NCI-H1105 treated with DMSO at 0.1 percent for 48 hours (cell line): ENCODE measurements around the gene STBD1.
"Not testable (repeated sequence)": the region's sequence is repeated elsewhere in the genome, so short reads cannot be mapped to it uniquely, and the experiment has no call there.

Source experiments
- DNase-seq: peaks from one replicate; lab custom pipeline; 2025; lab: John Stamatoyannopoulos, UW

STBD1 gene

DNA sequence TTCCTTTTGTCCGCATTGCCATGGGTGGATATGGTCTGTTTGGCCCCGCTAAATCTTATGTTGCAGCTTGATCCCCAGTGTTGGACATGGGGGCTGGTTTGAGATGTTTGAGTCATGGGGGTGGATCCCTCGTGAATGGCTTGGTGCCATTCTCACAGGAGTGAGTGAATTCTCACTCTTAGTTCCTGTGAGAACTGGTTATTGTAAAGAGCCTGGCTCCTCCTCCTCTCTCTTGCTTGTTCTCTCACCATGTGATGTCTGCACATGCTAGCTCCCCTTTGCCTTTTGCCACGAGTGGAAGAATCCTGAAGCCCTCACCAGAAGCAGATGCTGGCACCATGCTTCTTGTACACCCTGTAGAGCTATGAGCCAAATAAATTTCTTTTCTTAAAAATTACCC is 22.6 kb upstream of the STBD1 start:
- no peak for DNase-seq

DNA sequence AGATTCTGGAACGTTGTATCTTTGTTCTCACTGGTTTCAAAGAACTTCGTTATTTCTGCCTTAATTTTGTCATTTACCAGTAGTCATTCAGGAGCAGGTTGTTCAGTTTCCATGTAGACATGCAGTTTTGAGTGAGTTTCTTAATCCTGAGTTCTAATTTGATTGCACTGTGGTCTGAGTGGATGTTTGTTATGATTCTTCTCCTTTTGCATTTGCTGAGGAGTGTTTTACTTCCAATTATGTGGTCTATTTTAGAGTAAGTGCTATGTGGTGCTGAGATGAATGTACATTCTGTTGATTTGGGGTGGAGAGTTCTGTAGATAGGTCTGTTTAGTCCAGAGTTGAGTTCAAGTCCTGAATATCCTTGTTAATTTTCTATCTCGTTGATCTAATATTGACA is 18.7 kb upstream of the STBD1 start:
- DNase-seq = not testable (repeated sequence)

DNA sequence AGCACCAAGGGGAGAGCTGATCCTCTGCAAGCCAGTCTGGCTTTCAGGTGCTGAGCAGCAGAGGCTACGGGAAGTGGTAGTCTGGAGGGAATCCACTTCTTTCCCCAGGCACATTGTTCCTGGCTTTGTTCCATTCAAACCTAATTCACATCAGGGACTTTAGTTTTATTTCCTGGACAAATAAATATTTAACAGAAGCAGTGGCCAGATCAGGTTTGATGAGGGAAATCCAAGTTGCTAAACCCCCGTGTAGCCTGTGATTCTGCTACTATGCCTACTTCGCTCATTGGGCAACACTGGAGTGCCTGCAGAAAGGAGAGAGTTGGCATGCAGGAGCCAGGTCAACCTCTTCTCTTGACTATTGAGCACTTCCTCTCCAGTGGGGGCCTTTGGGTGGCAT is 13.8 kb upstream of the STBD1 start:
- DNase-seq = no peak

GRCh38 chr4:76293772-76294171 is 12.8 kb upstream of the STBD1 start:
- DNase-seq = no peak

- DNase-seq = no peak
These were observed 10.2 kb upstream of the STBD1 start for GRCh38 chr4:76296286-76296820.

DNA sequence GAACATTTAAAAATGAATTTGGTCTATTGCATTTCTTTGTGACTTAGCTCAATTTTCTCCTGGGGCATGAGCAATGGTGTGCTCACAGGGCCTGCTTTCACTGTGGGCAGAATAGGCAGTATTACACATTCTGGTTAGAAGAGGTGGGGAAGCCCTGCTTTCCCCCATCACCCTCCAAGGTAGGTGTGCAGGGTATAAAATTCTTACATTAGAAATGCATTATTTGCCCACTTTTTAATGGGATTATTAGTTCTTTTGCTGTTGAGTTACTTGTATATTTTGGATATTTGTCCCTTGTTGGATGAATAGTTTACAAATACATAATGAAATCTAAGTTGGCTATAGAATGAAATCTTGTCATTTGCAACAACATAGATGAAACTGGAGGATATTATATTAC is 8.3 kb upstream of the STBD1 start:
- DNase-seq = no peak

- DNase-seq = no peak
These were observed 6.5 kb upstream of the STBD1 start for GRCh38 chr4:76300012-76300411.

DNA sequence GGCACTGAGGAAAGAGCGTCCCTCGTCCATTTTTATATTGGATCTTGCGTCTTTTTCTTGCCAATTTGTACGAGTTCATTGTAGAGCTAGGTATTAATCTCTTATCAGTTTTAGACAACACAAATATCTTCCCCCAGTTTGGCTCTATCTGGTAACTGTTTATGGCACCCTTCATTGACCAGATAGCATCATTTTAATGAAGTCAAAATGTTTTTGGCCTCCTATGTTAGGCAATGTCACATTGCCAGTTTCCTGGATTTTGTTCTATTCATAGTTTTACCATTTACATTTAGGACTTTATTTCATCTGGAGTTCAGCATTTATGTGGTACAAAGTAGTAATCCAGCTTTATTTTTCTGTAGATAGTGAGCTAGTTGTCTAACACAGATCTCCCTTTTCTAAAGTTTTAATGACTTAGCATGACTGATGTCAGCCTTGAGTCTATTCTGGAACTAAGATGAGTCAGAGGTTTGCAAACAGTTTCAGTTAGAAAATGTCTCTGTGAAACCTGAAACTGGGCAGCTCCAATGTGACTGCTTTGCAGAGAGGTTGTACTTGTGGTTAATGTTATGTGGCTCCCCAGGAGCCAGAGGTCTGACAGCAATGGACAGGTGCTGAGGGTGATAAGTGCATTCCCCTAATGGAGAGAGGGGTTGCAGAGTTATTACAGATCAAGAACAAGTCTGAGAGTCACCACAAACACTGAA is 5.3 kb upstream of the STBD1 start:
- DNase-seq = no peak

DNA sequence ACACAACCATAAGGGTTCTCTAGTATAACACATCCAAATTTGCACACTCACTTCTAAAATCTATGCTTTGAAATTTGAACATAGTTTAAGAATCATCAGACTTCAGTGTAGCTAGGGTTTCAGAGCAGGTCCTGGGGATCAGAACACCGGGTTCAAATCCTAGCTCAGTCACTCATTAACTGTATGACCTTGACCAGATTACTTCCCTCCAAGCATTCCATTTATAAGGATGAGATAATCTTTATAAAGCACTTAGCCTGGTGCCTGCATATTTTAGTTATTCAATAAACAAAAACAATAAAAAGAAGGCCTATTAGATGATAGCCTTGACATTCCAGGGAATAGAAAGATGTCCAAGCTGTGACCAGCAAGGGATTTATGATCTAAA is 4.8 kb upstream of the STBD1 start:
- DNase-seq = no peak

GRCh38 chr4:76302826-76303438 is 3.6 kb upstream of the STBD1 start:
- DNase-seq = no peak

DNA sequence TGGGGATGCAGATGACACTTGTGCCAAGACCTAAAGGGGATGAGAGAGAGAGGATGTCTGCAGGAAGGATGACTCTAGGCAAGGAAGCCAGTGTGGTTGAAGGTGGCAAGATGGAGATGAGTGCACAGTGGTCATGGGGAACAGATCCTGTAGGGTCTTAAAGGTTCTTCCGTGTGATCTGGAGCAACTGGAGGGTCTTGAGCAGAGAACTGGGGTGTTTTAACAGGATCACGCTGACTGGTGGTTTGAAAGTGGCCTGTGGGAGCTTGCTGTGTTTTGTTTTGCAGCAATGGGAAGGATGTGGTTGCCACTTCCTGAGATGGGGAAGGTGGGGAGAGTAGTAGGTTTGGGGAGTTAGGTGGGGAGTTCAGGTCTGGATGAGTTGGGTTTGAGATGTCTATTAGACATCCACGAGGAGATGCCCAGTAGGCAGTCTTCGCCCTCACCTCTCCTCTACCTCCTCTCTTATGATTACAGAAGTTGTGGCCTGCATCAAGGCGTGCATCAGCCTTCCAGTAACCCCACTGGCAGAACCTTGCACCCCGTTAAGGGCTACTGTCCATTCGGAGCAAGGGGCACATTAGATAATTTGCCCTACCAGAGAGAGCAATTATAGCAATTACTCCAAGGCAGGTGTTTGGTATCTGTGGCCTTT is 1.4 kb upstream of the STBD1 start:
- DNase-seq = no peak

DNA sequence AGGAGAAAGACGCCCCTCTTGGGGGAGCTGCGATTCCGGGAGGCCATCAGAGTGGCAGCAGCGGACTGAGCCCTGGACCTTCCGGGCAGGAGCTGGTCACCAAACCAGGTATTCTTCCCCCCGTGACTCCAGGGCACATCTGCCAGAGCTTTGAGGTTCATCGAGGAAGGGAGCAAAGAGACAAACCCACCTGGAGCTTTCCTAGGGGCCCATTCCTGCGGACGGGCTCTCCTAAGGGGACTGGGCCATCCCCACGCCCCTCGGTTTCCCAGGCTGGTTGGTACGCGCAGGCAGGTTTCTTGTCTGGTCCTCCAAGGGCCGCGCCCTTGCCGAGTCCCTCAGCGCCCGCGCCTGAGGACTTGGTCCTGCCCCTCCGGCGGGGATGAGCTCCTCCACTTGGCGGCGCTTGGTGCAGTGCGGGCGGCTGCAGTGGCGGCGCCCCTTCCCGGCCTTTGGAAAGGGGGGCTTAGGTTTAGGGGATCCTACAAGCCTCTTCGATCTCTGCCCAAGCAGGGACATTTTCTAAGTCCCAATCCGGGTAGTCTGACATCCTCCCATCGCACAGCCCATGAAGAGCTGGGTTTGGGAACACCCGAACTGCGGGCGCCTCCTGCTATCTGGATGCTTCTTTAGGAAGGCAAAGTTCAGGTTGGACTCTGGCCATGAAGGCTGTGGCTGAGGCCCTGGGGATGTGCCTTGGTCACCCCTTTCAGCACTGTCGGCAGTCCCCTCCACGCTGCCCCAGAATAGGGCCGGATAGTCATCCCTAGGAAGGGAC is 538 bp downstream of the STBD1 start:
- no peak for DNase-seq

DNA sequence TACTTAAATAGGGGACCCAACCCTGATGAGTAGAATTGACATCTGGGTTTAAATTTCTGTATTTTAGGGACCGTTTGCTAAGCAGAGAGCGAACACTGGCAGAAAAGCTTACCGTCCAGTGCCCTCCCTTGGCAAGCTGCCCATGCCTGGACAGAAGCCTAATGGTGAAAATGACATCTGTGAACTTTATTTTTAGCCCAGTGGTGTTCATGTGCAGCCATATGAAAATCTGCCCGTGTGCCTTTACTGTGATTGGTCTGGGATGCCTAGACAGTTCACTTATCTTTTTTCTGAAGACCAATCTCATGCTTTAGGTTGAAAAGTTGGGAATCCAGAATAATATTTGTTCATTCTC is 1.1 kb downstream of the STBD1 start:
- DNase-seq = no peak

GRCh38 chr4:76308548-76308947 is 2.0 kb downstream of the STBD1 start:
- no peak for DNase-seq

DNA sequence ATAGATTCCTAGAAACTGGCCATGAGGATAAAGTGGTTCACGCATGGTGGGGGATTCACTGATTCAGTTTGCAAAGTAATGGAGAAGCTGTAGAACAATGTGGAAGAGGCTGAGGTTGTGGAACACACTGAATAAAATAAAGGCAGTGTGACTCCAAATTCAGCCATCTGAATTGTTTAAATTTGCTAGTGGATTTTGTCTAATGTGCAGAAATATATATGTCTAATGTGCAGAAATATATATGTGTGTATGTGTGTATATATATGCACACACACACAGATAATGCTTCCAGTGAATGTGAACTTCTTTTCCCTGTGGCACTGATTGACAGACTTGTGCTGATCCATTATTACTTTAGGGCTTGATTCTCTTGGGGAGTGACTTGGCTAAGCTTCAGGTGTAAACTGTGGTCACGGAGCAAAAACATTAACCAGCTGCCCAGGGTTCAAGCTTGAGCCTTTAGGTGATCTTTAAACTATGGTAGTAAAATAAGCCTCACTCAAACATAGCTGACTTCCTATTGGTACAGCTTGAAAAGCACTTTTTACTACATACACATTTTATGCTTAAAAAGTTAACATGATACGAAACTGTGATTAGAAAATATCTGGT is 3.5 kb downstream of the STBD1 start:
- DNase-seq = no peak

GRCh38 chr4:76310683-76311082 is 4.2 kb downstream of the STBD1 start:
- DNase-seq = no peak

DNA sequence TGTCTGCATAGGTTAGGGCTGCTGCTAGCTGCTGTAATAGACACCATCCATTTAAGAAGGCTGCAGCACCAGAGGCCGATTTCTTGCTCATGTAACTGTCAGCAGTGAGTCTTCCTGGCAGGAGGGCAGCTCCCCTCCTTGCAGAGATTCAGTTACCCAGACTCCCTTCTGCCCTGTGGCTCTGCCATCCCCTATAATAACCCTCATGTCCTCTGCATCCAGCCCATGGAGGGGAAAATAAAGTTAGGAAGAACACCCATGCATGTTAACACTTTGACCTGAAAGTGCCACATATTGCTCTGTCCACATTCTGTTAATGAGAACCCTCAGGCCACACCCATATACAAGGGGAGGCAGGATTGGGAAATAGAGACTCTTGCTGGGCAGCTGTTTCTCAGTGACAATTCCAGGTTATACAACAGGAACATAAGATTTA is 5.4 kb downstream of the STBD1 start:
- DNase-seq = no peak

GRCh38 chr4:76312457-76312856 is 5.9 kb downstream of the STBD1 start:
- no peak for DNase-seq

DNA sequence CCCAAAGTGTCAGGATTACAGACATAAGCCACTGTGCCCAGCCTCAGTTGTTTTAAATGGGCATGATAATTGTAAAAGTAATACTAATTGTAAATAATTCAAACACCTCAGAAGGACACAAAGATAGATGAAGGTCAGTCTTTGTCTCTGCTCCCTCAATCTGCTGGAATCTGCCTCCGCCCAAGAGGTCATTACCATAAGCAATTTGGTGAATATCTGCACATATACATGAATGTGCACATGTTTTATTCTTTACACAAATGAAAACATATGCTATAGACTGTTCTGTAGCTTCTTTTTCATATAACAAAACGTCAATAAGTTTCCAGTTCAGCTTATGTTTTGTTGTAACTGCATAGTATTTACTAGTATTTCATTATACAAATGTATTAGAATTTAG is 7.0 kb downstream of the STBD1 start:
- no peak for DNase-seq

GRCh38 chr4:76315267-76315918 is 8.9 kb downstream of the STBD1 start:
- no peak for DNase-seq

DNA sequence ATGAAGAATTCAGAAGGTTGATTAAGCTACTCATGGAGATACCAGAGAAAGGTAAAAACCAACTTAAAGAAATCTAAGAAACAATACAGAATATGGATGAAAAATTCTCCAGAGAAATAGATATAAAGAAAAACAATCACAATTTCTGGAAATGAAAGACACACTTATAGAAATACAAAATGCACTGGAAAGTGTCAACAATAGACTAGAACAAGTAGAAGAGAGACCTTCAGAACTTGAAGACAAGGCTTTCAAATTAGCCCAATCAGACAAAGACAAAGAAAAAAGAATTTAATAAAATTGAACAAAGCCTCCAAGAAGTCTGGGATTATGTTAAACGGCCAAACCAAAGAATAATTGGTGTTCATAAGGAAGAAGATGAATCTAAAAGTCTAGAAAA is 9.6 kb downstream of the STBD1 start:
- no peak for DNase-seq

DNA sequence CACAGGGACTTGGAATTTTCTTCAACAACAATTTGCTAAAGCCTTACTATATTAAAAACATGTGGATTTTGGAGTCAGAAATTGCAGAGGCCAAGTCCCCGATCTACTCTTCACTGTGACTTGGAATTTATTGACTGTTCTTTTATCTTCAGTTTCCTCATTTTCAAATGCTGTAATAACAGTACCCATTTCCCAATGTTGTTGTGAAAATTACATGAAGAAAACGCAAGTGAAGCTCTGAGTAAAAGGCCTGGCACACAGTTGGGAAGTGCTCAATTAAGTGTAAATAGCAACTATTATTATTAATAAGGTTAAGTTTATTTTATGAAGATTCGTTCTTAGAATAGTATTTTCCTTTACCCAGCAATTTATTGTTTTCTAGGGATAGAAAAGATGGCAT is 15.7 kb downstream of the STBD1 start:
- no peak for DNase-seq
